ENCODE data around the gene AGPAT2. TPM values are rescaled to one million over a fixed set of nuclear protein-coding genes. Genes with fewer than 3 reads are reported as not detected.

Gene AGPAT2
- total RNA-seq, 1 donor, result 29.0 TPM

DNA sequence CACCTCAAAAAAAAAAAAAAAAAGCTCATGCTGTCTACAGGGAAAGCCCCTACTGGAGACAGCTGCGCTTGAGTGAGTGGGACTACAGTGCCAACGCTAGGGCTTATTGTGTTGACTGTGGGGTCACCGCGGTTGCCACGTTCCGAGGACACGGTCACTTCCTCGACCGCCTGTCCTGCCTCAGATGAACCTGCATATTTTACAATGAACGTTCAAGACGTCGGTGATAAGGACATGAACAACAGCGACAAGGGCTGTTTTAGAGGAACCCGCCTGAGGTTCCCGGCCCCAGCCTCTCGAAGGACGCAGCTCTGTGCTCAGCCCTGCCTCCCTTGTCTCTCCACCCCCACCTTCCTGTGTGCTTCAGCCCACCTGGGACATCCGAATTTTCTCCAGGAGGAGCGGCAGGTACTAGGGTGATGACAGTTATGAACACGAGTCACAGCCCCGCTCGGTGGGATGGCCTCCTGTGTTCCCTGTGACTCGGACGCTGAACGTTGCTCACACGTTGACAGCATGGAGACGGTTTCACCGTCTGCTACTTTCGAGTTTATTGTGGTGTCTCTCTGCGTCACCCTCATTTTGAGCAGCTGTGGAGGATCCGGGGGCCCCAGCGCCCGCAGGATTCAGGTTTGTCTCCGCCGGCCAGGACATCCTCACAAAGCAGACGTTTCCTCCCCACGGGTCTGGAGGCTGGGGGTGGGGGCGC lies 13.9 kb upstream of the AGPAT2 start:
- H3K4me3 ChIP-seq (ENCODE audit: low read depth, low read length), result no peak overlapping the region
- TF ChIP-seq, protein P1, sequence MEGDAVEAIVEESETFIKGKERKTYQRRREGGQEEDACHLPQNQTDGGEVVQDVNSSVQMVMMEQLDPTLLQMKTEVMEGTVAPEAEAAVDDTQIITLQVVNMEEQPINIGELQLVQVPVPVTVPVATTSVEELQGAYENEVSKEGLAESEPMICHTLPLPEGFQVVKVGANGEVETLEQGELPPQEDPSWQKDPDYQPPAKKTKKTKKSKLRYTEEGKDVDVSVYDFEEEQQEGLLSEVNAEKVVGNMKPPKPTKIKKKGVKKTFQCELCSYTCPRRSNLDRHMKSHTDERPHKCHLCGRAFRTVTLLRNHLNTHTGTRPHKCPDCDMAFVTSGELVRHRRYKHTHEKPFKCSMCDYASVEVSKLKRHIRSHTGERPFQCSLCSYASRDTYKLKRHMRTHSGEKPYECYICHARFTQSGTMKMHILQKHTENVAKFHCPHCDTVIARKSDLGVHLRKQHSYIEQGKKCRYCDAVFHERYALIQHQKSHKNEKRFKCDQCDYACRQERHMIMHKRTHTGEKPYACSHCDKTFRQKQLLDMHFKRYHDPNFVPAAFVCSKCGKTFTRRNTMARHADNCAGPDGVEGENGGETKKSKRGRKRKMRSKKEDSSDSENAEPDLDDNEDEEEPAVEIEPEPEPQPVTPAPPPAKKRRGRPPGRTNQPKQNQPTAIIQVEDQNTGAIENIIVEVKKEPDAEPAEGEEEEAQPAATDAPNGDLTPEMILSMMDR (IDR thresholded peaks at IDR 0.05; ENCODE audit: insufficient read depth, low read length), result no peak
- DNase-seq (ENCODE audit: low read depth), result no peak

DNA sequence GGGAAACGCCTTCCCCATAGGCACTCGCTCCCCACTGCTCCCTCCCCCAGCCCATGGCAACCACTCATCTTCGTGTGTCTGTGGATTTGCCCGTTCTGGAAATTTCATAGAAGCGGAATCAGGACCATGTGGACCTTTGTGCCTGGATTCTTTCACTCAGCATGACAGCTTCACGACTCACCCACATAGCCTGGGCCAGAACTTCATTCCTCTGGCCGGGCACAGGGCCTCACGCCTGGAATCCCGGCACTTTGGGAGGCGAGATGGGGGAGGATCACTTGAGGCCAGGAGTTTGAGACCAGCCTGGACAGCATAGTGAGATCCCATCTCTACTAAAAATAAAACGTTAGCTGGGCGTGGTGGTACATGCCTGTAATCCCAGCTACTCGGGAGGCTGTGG lies 13.0 kb upstream of the AGPAT2 start:
- TF ChIP-seq, protein P1 (IDR thresholded peaks at IDR 0.05; ENCODE audit: insufficient read depth, low read length), result no peak
- DNase-seq (ENCODE audit: low read depth), result peak; percentile 77
- no peak overlapping the region for H3K4me3 ChIP-seq (ENCODE audit: low read depth, low read length)

DNA sequence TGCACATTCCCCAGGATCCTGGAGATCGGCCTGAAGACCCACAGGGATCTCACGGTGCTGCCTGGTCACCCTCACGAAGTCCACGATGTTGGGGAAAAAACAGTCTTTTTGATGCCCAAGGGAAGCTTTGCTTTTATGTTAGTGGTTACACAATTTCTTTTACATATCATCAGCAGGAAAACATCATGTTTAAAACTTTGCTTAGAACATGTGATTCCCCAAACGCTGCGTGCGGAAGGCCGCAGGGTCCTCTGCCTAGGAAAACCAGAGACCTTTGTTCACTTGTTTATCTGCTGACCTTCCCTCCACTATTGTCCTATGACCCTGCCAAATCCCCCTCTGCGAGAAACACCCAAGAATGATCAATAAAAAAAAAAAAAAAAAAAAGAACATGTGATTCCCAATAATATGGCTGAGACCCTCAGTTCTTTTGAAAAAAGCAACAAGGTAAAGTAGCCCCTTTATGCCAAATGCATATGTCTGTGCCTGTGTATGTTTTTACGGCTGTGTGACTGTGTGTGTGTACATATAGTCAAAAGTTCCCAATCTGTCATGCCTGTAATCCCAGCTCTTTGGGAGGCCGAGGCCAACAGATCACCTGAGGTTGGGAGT lies 11.5 kb upstream of the AGPAT2 start:
- no peak overlapping the region for H3K4me3 ChIP-seq (ENCODE audit: low read depth, low read length)
- TF ChIP-seq, protein P1 (IDR thresholded peaks at IDR 0.05; ENCODE audit: insufficient read depth, low read length), result no peak

GRCh38 chr9:136697821-136698526 lies 10.7 kb upstream of the AGPAT2 start:
- no peak for DNase-seq (ENCODE audit: low read depth)
- H3K4me3 ChIP-seq (ENCODE audit: low read depth, low read length), result no peak overlapping the region
- TF ChIP-seq, protein P1 (IDR thresholded peaks at IDR 0.05; ENCODE audit: insufficient read depth, low read length), result no peak

More for the DNA sequence above, 11.5 kb upstream of the AGPAT2 start:
- DNase-seq (ENCODE audit: low read depth), result no peak

GRCh38 chr9:136697146-136697820 lies 10.0 kb upstream of the AGPAT2 start:
- TF ChIP-seq, protein P1 (IDR thresholded peaks at IDR 0.05; ENCODE audit: insufficient read depth, low read length), result no peak
- peak; percentile 18 for DNase-seq (ENCODE audit: low read depth)
- H3K4me3 ChIP-seq (ENCODE audit: low read depth, low read length), result no peak overlapping the region

DNA sequence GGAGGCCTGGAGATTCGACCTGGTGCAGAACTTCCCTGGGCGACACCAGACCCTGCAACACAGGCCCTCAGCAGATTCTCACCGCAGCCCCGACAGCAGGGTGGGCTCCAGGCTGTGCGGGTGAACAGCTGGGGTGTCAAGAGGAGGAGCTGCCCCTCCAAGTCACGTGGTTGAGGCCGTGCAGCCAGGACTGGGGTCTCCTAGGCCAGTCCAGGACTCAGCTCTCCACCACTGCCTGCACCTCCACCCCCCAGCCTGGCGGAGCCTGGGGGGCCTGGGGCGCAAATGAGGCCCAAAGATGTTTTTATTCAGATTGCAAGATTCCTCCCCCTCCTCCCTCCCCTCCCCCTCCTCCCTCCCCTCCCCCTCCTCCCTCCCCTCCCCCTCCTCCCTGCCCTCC lies 9.2 kb upstream of the AGPAT2 start:
- DNase-seq (ENCODE audit: low read depth), result no peak
- TF ChIP-seq, protein P1 (IDR thresholded peaks at IDR 0.05; ENCODE audit: insufficient read depth, low read length), result no peak
- H3K4me3 ChIP-seq (ENCODE audit: low read depth, low read length), result no peak overlapping the region

Measured in fibroblast of the aortic adventitia (primary cell).